Upper lobe of left lung (tissue), 4 donors: Measurements from ENCODE around the gene CSNK2A3.

Source experiments
- POLR2A ChIP-seq, 4 donors: fragments of 450-650 bp; IDR thresholded peaks; one replicate each; pipeline ENCODE4 v1.5.1; 2016 to 2017; ENCODE audit warnings: antibody characterized with exemption in 4 of 4, mild to moderate bottlenecking in 2 of 4
- POLR2AphosphoS5 ChIP-seq, 2 donors: sonication (generic); formaldehyde crosslinking; IDR thresholded peaks; one replicate each; pipeline ENCODE4 v1.5.1; 2017; ENCODE audit warnings: antibody characterized with exemption in 2 of 2

- TF ChIP-seq POLR2A (IDR thresholded peaks at IDR 0.05) = no peak
- no peak for TF ChIP-seq POLR2AphosphoS5 (IDR thresholded peaks at IDR 0.05)
Observed at GRCh38 chr11:11313902-11314692, 39.0 kb downstream of the CSNK2A3 start.
